Stomach (tissue), 4 donors: ENCODE data around the gene BANP.

Experiments used
- POLR2A ChIP-seq, 4 donors: fragments of 450-650 bp; IDR thresholded peaks; one replicate each; pipeline ENCODE4 v1.6.1; 2016; ENCODE audit warnings: antibody characterized with exemption in 4 of 4, control low read depth in 2 of 4, mild to moderate bottlenecking in 1 of 4, moderate library complexity in 1 of 4
- POLR2AphosphoS5 ChIP-seq, 3 donors: sonication (generic); formaldehyde crosslinking; IDR thresholded peaks; one replicate each; pipeline ENCODE4 v1.6.1; 2016; ENCODE audit warnings: antibody characterized with exemption in 3 of 3

DNA sequence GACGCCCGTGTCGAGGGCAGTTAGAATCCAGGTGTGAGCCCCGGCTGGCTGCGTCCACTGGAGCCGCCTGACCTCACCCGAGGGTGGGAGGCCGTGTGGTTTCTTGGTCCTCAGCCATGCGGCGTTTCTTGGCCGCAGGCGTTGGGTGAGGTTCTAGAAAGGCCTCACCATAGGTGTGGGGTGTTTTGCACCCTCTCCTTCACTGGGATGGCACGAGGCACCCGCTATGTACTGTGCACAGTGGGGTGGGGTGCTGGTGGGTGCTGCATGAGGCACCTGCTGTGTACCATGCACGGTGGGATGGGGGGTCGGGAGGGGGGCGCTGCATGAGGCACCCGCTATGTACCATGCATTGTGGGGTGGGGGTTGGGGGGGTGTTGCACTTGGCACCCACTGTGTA lies 169.6 kb downstream of the BANP start:
- TF ChIP-seq POLR2A (IDR thresholded peaks at IDR 0.05) (no peak), POLR2AphosphoS5 (IDR thresholded peaks at IDR 0.05) (no peak)
